ENCODE results near the gene ANXA2R. TPM values are rescaled to one million over a fixed set of nuclear protein-coding genes. Genes with fewer than 3 reads are reported as not detected.
A peak's percentile ranks its signal among the peaks of the same experiment; 100 is the strongest.

Gene ANXA2R
- total and polyA plus RNA-seq, 9 of the 15 experiments (the other 6 are each of a cell fraction or from before 2014, with no cell fraction given): 2.1 to 4.8 (median 3.4) TPM

DNA sequence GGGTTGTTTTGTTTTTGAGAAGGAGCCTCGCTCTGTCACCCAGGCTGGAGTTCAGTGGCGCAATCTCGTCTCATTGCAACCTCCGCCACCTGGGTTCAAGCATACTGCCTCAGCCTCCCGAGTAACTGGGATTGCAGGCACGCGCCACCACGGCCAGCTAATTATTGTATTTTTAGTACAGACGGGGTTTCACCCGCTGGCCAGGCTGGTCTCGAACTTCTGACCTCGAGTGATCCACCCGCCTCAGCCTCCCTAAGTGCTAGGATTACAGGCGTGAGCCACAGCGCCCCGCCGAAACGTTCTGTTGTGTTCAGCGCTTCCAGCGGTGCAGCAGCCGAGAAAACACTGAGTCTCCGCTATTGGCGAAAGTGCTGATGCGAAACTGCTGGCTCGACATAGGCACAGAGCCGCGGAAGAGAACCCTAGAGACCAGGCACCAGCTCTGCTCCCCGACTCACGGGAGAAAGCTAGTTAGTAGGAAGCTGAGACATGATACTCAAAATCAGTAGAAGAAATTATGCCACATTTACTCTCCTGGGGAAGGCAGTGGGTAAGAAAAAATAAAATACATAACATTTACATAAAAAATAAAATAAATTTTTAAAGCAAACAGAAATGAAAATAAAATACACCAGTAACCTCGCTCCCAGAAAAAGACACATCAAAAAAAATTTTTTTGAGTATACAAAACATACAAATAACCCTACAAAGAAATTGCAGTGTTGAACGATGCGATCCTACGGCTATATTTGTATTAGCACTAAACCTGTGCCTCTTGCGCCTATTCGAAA, 31.6 kb downstream of the ANXA2R start (continued):
- TF ChIP-seq DDX20 (tag; IDR thresholded peaks at IDR 0.05; ENCODE audit: low read depth): no peak
- TF ChIP-seq, protein P1, sequence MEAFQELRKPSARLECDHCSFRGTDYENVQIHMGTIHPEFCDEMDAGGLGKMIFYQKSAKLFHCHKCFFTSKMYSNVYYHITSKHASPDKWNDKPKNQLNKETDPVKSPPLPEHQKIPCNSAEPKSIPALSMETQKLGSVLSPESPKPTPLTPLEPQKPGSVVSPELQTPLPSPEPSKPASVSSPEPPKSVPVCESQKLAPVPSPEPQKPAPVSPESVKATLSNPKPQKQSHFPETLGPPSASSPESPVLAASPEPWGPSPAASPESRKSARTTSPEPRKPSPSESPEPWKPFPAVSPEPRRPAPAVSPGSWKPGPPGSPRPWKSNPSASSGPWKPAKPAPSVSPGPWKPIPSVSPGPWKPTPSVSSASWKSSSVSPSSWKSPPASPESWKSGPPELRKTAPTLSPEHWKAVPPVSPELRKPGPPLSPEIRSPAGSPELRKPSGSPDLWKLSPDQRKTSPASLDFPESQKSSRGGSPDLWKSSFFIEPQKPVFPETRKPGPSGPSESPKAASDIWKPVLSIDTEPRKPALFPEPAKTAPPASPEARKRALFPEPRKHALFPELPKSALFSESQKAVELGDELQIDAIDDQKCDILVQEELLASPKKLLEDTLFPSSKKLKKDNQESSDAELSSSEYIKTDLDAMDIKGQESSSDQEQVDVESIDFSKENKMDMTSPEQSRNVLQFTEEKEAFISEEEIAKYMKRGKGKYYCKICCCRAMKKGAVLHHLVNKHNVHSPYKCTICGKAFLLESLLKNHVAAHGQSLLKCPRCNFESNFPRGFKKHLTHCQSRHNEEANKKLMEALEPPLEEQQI (IDR thresholded peaks at IDR 0.05): peak; percentile 93
- no peak for TF ChIP-seq TCF7 (IDR thresholded peaks at IDR 0.05; ENCODE audit: borderline replicate concordance)
- 0 out of 2 replicates have a peak, but pooled peaks have one; percentile 9 for TF ChIP-seq REST (IDR thresholded peaks at IDR 0.05; ENCODE audit: borderline replicate concordance)
- TF ChIP-seq REST (CRISPR knock-in tag; IDR thresholded peaks at IDR 0.05; ENCODE audit: low read depth): no peak
- peak; percentile 65; the same call in 1 of the 2 replicates for TF ChIP-seq CREB3 (tag; conservative IDR thresholded peaks at IDR 0.05; ENCODE audit: low read depth)
- TF ChIP-seq BCOR (IDR thresholded peaks at IDR 0.05): peak; percentile 99
- peak; percentile 78 for TF ChIP-seq ETV1 (tag; conservative IDR thresholded peaks at IDR 0.05; ENCODE audit: low read depth)
- TF ChIP-seq KDM2B (CRISPR knock-in tag; IDR thresholded peaks at IDR 0.05): peak; percentile 87
- TF ChIP-seq TFAM (CRISPR knock-in tag; conservative IDR thresholded peaks at IDR 0.05): no peak
- peak; percentile 86 for TF ChIP-seq BRD9 (IDR thresholded peaks at IDR 0.05; ENCODE audit: low read depth, partially characterized antibody)
- peak; percentile 58 for TF ChIP-seq ETV5 (CRISPR knock-in tag; IDR thresholded peaks at IDR 0.05; ENCODE audit: low read depth)
- TF ChIP-seq CREB1 (IDR thresholded peaks at IDR 0.05): no peak
- TF ChIP-seq CREB1 (CRISPR knock-in tag; IDR thresholded peaks at IDR 0.05): peak; percentile 73
- TF ChIP-seq NFIX (CRISPR knock-in tag; IDR thresholded peaks at IDR 0.05; ENCODE audit: low read depth): no peak
- TF ChIP-seq ZNF644 (tag; IDR thresholded peaks at IDR 0.05; ENCODE audit: low read depth): 0 out of 2 replicates have a peak, but pooled peaks have one; percentile 34

Data from K562 (cell line).